ENCODE measurements around the gene SHB.

Gene SHB

GRCh38 chr9:38020151-38021076 lies 48.6 kb downstream of the SHB start:
- DNase-seq = no peak

- no peak for DNase-seq
Observed at GRCh38 chr9:38019731-38020130, 49.3 kb downstream of the SHB start.

DNA sequence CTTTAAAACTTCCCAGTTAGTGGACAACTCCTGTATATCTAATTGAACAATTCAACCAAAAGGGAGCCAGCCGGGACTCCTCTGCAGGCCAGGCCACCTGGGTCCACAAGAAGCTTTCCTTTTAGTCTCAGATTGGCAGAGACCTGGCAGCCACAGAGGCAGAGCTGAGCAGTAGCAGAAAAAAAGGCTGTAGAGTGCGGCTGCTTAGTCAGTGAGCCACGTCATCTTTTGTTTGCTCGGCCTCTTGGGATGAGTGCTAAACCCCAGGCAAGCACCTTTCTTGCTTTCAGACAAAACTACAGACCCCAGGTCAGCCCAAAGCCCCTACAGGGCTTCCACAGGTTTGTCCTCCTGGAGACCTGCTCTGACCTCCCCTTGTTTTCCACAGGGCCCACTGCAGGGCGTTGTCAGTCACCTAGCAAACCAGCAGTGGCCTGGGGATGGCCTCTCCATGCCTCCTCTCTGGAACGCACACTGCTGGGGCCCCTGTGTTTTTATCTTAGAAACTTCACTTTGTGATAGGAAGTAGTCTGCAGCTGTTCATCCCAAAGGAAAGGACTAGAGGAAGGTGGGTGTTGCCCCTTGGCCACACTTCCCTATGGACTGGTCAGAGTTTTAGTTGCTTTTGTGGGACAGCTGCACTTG lies 49.9 kb downstream of the SHB start:
- DNase-seq = no peak

GRCh38 chr9:38018241-38018957 lies 50.6 kb downstream of the SHB start:
- no peak for DNase-seq

- DNase-seq = no peak
Observed at GRCh38 chr9:38017885-38018186, 51.2 kb downstream of the SHB start.

DNA sequence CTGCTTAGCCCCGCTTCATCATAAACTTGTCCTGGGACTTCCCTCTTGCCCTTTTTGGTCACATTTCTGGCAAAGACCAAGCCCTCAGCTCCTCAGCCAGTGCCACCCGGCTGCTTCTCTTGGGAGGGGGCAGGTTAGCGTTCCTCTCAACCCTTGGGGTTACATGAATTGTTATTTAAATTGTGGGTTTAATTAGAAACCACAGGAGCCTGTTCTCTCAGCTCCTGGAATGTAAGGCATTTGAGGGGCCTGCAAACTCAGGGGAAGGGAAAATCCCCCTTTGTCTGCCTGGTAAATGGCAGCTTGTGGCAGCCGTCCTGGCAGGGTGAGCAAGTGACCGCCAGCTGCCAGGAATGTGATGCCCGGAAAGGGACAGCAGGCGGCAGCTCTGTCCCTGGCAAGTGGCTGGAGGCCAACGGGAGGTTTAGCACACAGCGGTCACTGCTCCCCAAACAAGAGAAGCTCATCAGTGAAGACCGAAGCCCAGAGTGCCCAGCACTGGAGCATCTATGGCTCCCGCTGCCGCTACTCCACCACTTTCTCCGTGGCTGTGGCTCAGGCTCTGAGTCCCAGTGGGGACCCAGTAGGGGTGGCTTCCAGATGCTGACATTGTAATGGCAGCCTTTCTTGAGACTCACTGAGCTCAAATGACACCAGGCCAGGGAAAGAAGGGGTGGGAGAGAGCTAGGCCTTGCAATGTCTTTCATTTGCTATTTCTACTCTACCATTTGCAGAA lies 51.7 kb downstream of the SHB start:
- DNase-seq = no peak

- no peak for DNase-seq
Observed at GRCh38 chr9:38016375-38017135, 52.5 kb downstream of the SHB start.

DNA sequence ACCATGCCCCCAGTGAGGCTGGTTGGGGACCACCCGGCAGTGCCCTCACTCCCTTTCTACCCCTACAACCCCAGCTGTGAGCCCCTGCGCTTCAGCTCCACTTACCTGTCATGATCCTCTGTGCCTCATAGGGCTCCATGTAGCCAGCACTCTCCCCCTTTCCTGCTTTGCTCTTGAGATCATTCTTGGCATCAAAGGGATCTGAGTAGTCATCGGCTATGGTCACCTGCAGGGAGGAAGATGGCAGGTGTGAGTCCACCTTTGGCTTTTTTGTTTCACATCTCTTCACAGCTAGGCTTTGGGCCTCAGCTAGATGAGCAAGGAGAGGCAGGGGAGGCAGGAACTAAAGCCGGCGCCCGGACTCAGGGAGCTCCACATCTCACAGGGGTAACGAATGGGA lies 53.1 kb downstream of the SHB start:
- no peak for DNase-seq

DNA sequence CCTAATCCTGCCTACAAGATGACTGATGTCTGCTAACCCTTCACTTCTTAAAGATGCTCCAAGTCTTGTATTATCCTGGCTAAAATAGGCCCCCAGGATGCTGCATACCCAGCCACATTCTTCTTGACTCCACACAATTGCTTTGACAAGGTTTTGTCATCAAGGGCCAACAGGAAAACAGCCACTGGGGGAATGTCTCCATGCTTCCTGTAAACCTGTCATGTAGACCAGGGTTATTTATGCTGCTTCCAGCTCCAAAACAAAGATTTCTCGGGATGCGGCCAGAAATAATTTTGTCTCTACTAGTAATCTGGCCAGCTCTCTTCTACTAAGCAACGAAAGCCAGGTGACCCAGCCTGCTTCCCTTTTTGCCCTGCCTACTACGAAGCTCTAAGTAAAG lies 53.8 kb downstream of the SHB start:
- DNase-seq = no peak

DNA sequence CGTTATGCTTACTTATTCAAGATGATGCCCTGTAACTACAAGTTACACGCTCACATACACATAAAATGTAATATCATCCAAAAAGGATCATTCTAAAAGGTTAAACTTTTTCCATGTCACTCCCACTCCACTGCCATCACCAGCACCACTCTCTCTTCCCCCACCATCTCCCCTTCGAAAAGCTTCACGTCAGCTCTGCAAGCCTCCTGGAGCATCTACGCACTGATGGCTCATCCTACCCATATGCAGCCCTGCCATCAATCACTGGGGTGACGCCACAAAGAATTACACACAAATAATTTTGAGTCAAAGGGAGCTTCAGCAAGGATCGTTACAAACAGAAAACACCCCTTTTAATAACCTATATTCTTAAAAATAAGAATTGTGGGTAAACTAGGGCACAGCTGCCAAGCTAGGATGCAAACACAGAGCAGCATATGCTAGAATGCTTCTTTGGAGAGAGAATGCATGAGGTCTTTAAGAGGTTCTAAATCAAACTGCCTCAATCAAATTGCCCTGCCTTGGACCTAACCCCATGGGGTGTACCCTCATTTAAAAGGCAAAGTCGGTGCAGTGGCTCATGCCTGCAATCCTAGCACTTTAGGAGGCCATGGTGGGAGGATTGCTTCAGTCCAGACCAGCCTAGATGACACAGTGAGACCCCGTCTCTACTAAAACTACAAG lies 56.1 kb downstream of the SHB start:
- DNase-seq = no peak

DNA sequence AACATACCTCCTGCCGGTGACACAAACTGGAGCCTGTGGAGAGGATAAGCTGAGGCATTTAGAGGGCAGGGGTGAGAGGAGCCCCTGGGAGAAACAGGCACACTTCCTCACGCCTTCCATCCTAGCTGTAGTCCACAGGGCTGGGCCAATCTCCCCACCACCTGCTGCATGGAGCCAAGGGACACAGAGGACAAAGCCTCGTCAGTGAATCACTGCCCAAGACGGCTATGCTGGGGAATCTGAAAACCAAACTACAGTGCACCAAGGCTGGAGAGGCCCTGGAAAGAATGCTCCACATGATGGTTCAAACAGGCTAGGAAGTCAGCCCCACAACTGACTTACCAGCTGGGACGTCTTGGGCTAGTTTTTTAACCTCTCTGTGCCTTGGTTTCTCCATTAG lies 57.0 kb downstream of the SHB start:
- no peak for DNase-seq

DNA sequence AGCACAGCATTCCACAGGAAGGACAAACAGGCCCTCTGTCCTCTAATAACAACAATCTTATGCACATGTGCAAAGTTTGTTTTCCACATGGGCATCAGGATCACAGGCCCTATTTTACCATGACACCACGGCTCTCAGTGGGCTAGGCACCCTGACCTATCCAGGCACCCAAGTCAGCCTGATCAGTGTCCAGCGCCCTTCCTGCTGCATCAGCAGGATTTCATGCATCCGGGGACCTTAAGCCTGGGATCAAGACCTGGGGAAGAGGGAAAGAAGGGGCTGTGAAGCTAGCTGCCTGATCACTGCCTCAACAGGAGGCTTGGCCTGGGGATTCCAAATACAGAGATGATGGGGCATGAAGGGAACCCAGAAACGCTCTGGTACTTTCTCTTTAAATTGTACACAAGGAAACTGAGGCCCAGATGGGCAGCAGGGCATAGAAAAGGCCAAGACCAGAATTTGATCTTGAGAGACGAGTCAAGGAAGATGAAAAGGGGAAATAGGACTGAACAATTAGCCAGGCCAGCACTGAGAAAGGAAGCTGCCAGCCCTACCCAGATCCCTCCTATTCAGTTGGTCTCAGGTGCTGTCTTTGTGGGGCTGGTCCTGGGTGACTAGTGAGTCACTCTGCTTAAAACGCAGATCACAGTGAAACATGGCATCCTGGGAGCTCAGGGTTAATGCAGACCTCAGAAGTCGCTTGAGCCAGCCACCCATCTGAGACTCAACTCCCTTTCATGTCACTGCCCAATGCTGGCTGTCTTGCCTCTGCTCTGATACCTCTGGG lies 57.9 kb downstream of the SHB start:
- no peak for DNase-seq

GRCh38 chr9:38009990-38010389 lies 59.0 kb downstream of the SHB start:
- DNase-seq = no peak

- DNase-seq = no peak
Observed at GRCh38 chr9:38009035-38009501, 60.0 kb downstream of the SHB start.

- DNase-seq = no peak
Observed at GRCh38 chr9:38008168-38009034, 60.6 kb downstream of the SHB start.

DNA sequence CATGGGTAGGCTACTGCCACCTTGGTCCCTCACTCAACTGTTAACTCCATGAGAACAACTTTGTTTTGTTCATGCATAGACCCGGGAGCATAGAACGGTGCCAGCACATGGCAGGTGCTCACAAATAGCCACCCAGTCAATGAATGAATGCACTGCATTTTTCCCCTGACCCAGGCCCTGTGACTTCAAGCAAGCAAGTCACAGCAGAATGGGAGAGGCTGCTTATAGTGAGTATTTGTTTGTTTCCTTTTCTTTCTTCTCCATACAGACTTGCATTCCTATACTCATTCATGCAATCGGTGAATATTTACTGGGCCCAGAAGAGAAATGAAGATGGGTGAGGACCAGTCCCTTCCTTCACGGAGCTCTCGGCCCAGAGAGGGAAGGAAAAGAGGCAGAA lies 62.0 kb downstream of the SHB start:
- no peak for DNase-seq

- DNase-seq = no peak
Observed at GRCh38 chr9:38006163-38006562, 62.9 kb downstream of the SHB start.

DNA sequence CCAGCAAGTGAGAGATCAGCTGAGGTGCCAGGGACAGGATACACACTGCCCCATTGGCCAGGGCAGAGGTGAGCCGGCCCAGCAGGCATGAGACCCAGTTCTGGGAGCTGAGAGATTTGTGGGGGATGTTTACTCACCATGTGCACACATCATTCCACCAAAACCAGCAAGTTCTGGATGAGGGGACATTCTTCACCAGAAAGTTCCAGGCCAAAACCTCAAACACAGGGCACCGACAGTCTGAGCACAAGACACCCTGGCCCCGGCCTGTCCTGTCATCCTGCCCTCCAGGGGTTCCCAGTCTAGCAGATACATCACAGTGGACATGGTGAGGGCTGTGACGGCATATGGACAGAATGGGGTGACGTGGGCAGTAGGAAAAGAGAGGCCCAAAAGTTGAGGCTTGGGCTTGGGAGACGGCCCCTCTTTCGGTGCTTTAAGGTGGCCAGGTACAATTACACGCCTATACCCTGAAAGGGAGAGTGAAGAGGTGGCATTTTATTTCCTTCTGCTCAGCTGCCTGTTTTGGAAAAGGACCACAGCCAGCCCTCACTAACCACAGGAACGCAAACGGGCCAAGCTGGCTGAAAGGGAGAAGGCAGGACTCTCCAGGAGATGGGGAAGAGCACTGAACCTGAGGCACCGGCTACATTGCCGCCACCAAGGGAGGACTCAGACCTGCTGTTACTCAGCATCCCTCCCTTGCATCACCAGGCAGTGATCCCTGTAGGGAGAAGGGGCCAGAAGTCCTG lies 64.0 kb downstream of the SHB start:
- DNase-seq = no peak
